Neuronal stem cell (in vitro differentiated cells): Measurements from ENCODE around the gene GALNT14.

Source experiments
- DNase-seq: peaks from one replicate; pipeline ENCODE4 v3.0.0-alpha.2; 2013; ENCODE audit warnings: low spot score
- H2AFZ ChIP-seq: one replicate; pipeline ENCODE4 v1.6.1; 2013; ENCODE audit warnings: mild to moderate bottlenecking, low read length, inconsistent platforms
- H2AK5ac ChIP-seq: 2 replicates; pipeline ENCODE4 v1.6.1; 2013; ENCODE audit warnings: low read depth, mild to moderate bottlenecking, inconsistent platforms, low read length, moderate library complexity, mixed read lengths
- H2BK120ac ChIP-seq: 2 replicates; pipeline ENCODE4 v1.6.1; 2013; ENCODE audit warnings: low read depth, mild to moderate bottlenecking, inconsistent platforms, low read length, moderate library complexity, mixed read lengths
- H2BK12ac ChIP-seq: one replicate; pipeline ENCODE4 v1.6.1; 2013; ENCODE audit warnings: low read length, inconsistent platforms
- H2BK15ac ChIP-seq: 2 replicates; pipeline ENCODE4 v1.6.1; 2013; ENCODE audit warnings: mild to moderate bottlenecking, low read length, inconsistent platforms, mixed read lengths
- H2BK5ac ChIP-seq: one replicate; pipeline ENCODE4 v1.6.1; 2013; ENCODE audit warnings: inconsistent platforms, mild to moderate bottlenecking, low read length, moderate library complexity
- H3K14ac ChIP-seq: one replicate; pipeline ENCODE4 v1.6.1; 2013; ENCODE audit warnings: low read length, inconsistent platforms
- H3K18ac ChIP-seq: 2 replicates; pipeline ENCODE4 v1.6.1; 2013; ENCODE audit warnings: low read length, inconsistent platforms
- H3K23ac ChIP-seq: 2 replicates; pipeline ENCODE4 v1.6.1; 2013; ENCODE audit warnings: low read depth, mild to moderate bottlenecking, mixed read lengths, low read length, inconsistent platforms; ENCODE audit not compliant: poor library complexity
- H3K27ac ChIP-seq: replicated peaks from 3 replicates; pipeline ENCODE4 v1.5.1; 2013; ENCODE audit warnings: low read length, inconsistent platforms
- H3K27me3 ChIP-seq, 3 experiments: 2 replicates each; pipeline ENCODE4 v1.6.1; 2013; ENCODE audit warnings: low read length in 3 of 3, mild to moderate bottlenecking in 2 of 3, inconsistent platforms in 1 of 3, low read depth in 1 of 3, mixed read lengths in 1 of 3, moderate library complexity in 1 of 3; ENCODE audit not compliant: control insufficient read depth in 3 of 3, insufficient read depth in 3 of 3
- H3K36me3 ChIP-seq, 2 donors: replicated peaks in 1 of 2; 2 replicates each; pipeline ENCODE4 v1.6.1; 2013; ENCODE audit warnings: low read length in 2 of 2; ENCODE audit not compliant: control insufficient read depth in 2 of 2, insufficient read depth in 2 of 2
- H3K4ac ChIP-seq: 2 replicates; pipeline ENCODE4 v1.6.1; 2013; ENCODE audit warnings: inconsistent platforms, mild to moderate bottlenecking, low read length, moderate library complexity
- H3K4me1 ChIP-seq, 2 donors: 1 replicate in 1 of 2; 2 replicates in 1 of 2; pipeline ENCODE4 v1.6.1; 2013; ENCODE audit warnings: low read length in 2 of 2, low read depth in 1 of 2; ENCODE audit not compliant: control insufficient read depth in 2 of 2, insufficient read depth in 1 of 2
- H3K4me2 ChIP-seq: one replicate; pipeline ENCODE4 v1.6.1; 2013; ENCODE audit warnings: mild to moderate bottlenecking, low read length, inconsistent platforms; ENCODE audit not compliant: insufficient read depth, poor library complexity, severe bottlenecking
- H3K4me3 ChIP-seq, 2 donors: 2 replicates each; pipeline ENCODE4 v1.5.1; 2013; ENCODE audit warnings: low read length in 2 of 2, mild to moderate bottlenecking in 2 of 2, inconsistent platforms in 1 of 2, moderate library complexity in 1 of 2
- H3K79me1 ChIP-seq: one replicate; pipeline ENCODE4 v1.6.1; 2013; ENCODE audit warnings: low read depth, mild to moderate bottlenecking, inconsistent platforms, low read length, moderate library complexity
- H3K9ac ChIP-seq: one replicate; pipeline ENCODE4 v1.6.1; 2013; ENCODE audit warnings: mild to moderate bottlenecking, low read depth, low read length, inconsistent platforms; ENCODE audit not compliant: poor library complexity
- H3K9me3 ChIP-seq, 2 donors: replicated peaks in 1 of 2; 2 replicates each; pipeline versions ENCODE3 to v1.6.1; 2013; ENCODE audit warnings: low read length in 2 of 2, mild to moderate bottlenecking in 2 of 2, inconsistent platforms in 1 of 2, low read depth in 1 of 2, mixed read lengths in 1 of 2, moderate library complexity in 1 of 2; ENCODE audit not compliant: control insufficient read depth in 2 of 2, insufficient read depth in 1 of 2
- H4K8ac ChIP-seq: one replicate; pipeline ENCODE4 v1.6.1; 2013; ENCODE audit warnings: low read depth, mild to moderate bottlenecking, inconsistent platforms, low read length, moderate library complexity
- H4K91ac ChIP-seq: one replicate; pipeline ENCODE4 v1.6.1; 2013; ENCODE audit warnings: low read length, low read depth, mild to moderate bottlenecking, inconsistent platforms; ENCODE audit not compliant: poor library complexity
- WGBS, 2 donors: extraction: QIAGEN DNeasy Blood & Tissue Kit; methylation state at CpG; one replicate each; pipeline ENCODE4 v1.1.7; 2013; ENCODE audit warnings: missing lambda C conversion rate in 2 of 2, mixed read lengths in 1 of 2; ENCODE audit not compliant: insufficient read length in 2 of 2, insufficient replicate concordance in 1 of 2; ENCODE audit errors: extremely low coverage in 2 of 2; 5-methylcytosine and 5-hydroxymethylcytosine counted together

GALNT14 gene

GRCh38 chr2:31012406-31012805 is 125.8 kb downstream of the GALNT14 start:
- no peak for DNase-seq
- Histone ChIP-seq H3K9ac (no peak overlapping the region), H2AK5ac (no peak overlapping the region)

GRCh38 chr2:31011587-31011986 is 126.7 kb downstream of the GALNT14 start:
- no CpG with 5 or more reads among the region's 6 CpGs for WGBS, 2 donors
- Histone ChIP-seq H2BK5ac (no peak overlapping the region), H3K4me1 (no peaks in the 10 kb centered on the region), H3K9ac (no peak overlapping the region), H3K4me2 (no peak overlapping the region), H3K9me3 (no peaks in the 10 kb centered on the region), H2BK15ac (no peak overlapping the region), H3K14ac (no peak overlapping the region), H2AK5ac (no peak overlapping the region), H4K8ac (no peak overlapping the region), H3K27ac (no peak overlapping the region), H2BK120ac (no peak overlapping the region), H4K91ac (no peak overlapping the region), H3K36me3 (no peaks in the 10 kb centered on the region), H3K27me3 (peaks cover 0 to 3% (median 0%) of the 10 kb centered on the region in 3 experiments), H2AFZ (no peak overlapping the region), H3K79me1 (no peaks in the 10 kb centered on the region), H3K23ac (no peak overlapping the region), H2BK12ac (no peak overlapping the region), H3K4me3 (no peak overlapping the region), H3K18ac (no peak overlapping the region), H3K4ac (no peak overlapping the region)
- DNase-seq = no peak

More at GRCh38 chr2:31012406-31012805, 125.8 kb downstream of the GALNT14 start:
- WGBS, 2 donors = no CpG with 5 or more reads among the region's 1 CpG
- Histone ChIP-seq H2AFZ (no peak overlapping the region), H3K27ac (no peak overlapping the region), H2BK120ac (no peak overlapping the region), H3K23ac (no peak overlapping the region), H3K4me2 (no peak overlapping the region), H4K8ac (no peak overlapping the region), H3K79me1 (no peaks in the 10 kb centered on the region), H3K27me3 (no peaks in the 10 kb centered on the region), H2BK15ac (no peak overlapping the region), H3K36me3 (no peaks in the 10 kb centered on the region), H3K14ac (no peak overlapping the region), H3K4me3 (no peak overlapping the region), H3K4me1 (no peaks in the 10 kb centered on the region), H2BK5ac (no peak overlapping the region), H3K18ac (no peak overlapping the region), H3K4ac (no peak overlapping the region), H2BK12ac (no peak overlapping the region), H3K9me3 (no peaks in the 10 kb centered on the region), H4K91ac (no peak overlapping the region)

GRCh38 chr2:31008561-31009114 is 129.6 kb downstream of the GALNT14 start:
- Histone ChIP-seq H3K27me3 (peaks cover 0 to 6% (median 0%) of the 10 kb centered on the region in 3 experiments), H3K4me2 (no peak overlapping the region), H2BK12ac (no peak overlapping the region), H3K27ac (no peak overlapping the region), H2BK120ac (no peak overlapping the region), H3K14ac (no peak overlapping the region), H2BK5ac (no peak overlapping the region), H3K4me3 (no peak overlapping the region), H4K91ac (no peak overlapping the region), H3K4me1 (no peaks in the 10 kb centered on the region), H3K9ac (no peak overlapping the region), H3K79me1 (no peaks in the 10 kb centered on the region), H4K8ac (no peak overlapping the region), H2AK5ac (no peak overlapping the region), H3K23ac (no peak overlapping the region), H3K9me3 (no peaks in the 10 kb centered on the region), H3K36me3 (no peaks in the 10 kb centered on the region), H2AFZ (no peak overlapping the region), H3K18ac (no peak overlapping the region), H2BK15ac (no peak overlapping the region), H3K4ac (no peak overlapping the region)
- no CpG with 5 or more reads among the region's 12 CpGs for WGBS, 2 donors
- no peak for DNase-seq

- H2AK5ac ChIP-seq = no peak overlapping the region
- H3K79me1 ChIP-seq = no peaks in the 10 kb centered on the region
- no peak overlapping the region for H3K14ac ChIP-seq
- no peak overlapping the region for H3K4me2 ChIP-seq
- H4K91ac ChIP-seq = no peak overlapping the region
- no peak overlapping the region for H2BK5ac ChIP-seq
- no peak overlapping the region for H2BK15ac ChIP-seq
- H3K4me3 ChIP-seq = no peak overlapping the region
- no peak overlapping the region for H3K9ac ChIP-seq
- H3K18ac ChIP-seq = no peak overlapping the region
- H3K27ac ChIP-seq = no peak overlapping the region
- no peaks in the 10 kb centered on the region for H3K36me3 ChIP-seq
- no peak overlapping the region for H2BK12ac ChIP-seq
- H4K8ac ChIP-seq = no peak overlapping the region
- no peak overlapping the region for H2BK120ac ChIP-seq
- no peak overlapping the region for H3K23ac ChIP-seq
- DNase-seq = no peak
- no peaks in the 10 kb centered on the region for H3K4me1 ChIP-seq
- H3K9me3 ChIP-seq = no peaks in the 10 kb centered on the region
- no peak overlapping the region for H2AFZ ChIP-seq
- no peak overlapping the region for H3K4ac ChIP-seq
- H3K27me3 ChIP-seq = peaks cover 0 to 9% (median 0%) of the 10 kb centered on the region in 3 experiments
These were observed 134.0 kb downstream of the GALNT14 start for GRCh38 chr2:31004257-31004656.
